Activated CD8-positive, alpha-beta memory T cell treated with anti-CD3 and anti-CD28 coated beads for 48 hours (primary cell): ENCODE measurements around the gene KPNA6.
A peak's percentile ranks its signal among the peaks of the same experiment; 100 is the strongest.
"Not testable (repeated sequence)": the region's sequence is repeated elsewhere in the genome, so short reads cannot be mapped to it uniquely, and the experiment has no call there.

Experiments
- DNase-seq, 3 experiments: peaks; one replicate each; pipeline ENCODE4 v3.0.0-alpha.2; 2020; ENCODE audit warnings: low read depth in 2 of 3, low spot score in 2 of 3

KPNA6 gene

GRCh38 chr1:32138965-32139364, 31.1 kb downstream of the KPNA6 start:
- DNase-seq = no peak

GRCh38 chr1:32142446-32143301, 34.8 kb downstream of the KPNA6 start:
- DNase-seq = no peak

- not testable (repeated sequence) for DNase-seq
Observed at GRCh38 chr1:32143302-32143695, 35.4 kb downstream of the KPNA6 start.

DNA sequence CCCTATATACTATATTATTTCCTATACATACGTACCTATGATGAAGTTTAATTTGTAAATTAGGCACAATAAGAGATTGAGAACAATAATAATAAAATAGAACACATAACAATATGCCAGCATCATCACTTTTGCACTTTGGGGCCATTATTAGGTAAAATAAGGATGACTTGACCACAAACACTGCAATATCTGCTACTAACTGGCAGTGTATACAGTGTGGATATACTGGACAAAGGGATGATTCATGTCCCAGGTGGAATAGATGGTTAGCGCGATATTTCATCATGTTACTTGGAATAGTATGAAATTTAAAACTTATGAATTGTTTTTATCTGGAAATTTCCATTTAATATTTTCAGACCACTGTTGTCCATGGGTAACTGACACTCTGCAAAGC, 36.2 kb downstream of the KPNA6 start:
- DNase-seq = no peak

DNA sequence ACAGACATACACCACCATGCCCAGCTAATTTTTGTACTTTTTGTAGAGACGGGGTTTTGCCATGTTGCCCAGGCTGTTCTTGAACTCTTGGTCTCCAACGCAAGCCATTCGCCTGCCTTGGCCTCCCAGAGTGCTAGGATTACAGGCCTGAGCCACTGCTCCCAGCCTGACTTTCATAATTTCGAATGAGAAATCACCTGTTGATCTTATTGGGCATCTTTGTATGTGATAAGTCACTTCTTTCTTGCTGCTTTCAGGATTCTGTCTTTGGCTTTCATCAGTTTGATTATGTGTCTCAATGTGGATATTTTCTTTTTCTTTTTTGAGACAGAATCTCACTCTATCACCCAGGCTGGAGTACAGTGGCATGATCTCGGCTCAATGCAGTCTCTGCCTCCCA, 39.9 kb downstream of the KPNA6 start:
- not testable (repeated sequence) for DNase-seq

DNA sequence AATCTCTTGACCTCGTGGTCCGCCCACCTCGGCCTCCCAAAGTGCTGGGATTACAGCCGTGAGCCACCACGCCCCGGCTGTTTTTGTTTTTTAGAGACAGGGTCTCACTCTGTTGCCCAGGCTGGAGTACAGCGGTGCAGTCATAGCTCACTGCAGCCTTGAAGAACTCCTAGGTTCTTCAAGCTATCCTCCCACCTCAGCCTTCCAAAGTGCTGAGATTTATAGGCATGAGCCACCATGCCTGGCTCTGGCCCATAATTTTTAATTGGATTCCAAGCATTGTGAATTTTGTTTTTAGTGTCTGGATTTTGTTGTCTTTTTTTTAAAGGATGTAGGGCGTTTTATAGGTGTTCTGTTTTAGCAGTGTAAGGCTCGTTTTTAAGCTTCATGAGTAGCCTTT, 43.0 kb downstream of the KPNA6 start:
- no peak for DNase-seq

GRCh38 chr1:32151319-32151787, 43.5 kb downstream of the KPNA6 start:
- no peak for DNase-seq

DNA sequence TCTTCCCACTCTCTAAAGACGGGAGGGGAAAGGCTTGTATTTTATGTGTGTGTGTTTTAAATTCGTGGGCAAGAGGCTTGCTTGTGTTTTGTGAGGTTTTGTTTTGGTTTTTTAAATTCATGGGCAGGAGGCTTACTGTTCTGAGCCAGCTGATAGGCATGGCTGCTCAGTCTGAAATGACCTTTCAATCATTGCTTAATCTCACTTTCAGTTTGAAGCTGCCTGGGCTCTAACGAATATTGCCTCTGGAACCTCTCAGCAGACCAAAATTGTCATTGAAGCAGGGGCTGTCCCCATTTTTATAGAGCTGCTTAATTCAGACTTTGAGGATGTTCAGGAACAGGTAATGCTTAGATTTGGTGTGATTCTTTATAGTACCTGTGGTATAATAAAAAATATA, 51.3 kb downstream of the KPNA6 start:
- DNase-seq = no peak

GRCh38 chr1:32163405-32163804, 55.5 kb downstream of the KPNA6 start:
- DNase-seq = no peak

GRCh38 chr1:32165633-32166032, 57.8 kb downstream of the KPNA6 start:
- not testable (repeated sequence) for DNase-seq

- no peak for DNase-seq
Observed at GRCh38 chr1:32170991-32171390, 63.1 kb downstream of the KPNA6 start.

DNA sequence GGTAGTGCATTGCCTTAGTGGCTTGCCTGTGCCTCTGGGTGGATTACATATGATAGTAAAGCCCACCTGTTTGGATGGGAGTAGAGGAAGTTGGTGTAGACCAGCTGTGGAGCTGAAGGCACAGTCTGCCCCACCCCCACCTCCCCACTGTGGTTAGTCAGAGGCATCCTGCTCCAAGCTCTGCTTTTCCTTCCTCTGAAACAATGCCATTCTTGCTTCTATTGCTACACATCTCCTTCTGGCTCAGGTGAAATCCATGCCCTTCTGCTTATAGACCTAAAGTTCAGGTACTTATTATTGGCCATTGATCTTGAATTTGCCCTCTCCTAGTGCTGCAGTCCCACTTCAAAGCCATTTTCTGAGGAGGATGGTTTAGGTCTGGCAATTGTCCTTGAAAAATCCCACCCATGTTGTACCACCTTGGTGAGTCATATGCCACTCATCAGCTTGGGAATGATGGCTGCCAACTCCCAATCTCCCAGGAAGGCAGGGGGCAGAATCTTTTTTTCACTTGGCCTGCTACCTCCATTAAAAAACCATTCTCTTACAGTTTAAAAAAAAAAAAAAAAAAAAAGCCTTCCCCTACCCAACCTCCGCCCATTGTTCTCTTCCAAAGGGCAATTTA, 64.9 kb downstream of the KPNA6 start:
- no peak for DNase-seq

- DNase-seq = no peak
Observed at GRCh38 chr1:32178380-32179192, 70.7 kb downstream of the KPNA6 start.

DNA sequence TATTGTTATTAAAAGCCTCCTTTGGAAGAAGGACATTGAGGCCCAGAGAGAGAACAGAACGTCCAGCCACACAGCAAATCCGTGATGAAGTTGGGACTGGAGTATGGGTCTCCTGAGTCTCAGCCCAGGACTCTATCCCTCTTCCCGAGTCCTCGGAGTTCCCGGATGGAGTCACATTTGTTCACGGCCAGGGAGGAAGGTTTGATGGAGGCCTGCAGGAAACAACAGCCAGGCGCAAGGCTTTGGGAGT, 71.3 kb downstream of the KPNA6 start:
- no peak for DNase-seq

- DNase-seq = peak; percentile 74 to 89 (median 86)
Observed at GRCh38 chr1:32179443-32180185, 71.8 kb downstream of the KPNA6 start, which contains the start of gene TXLNA. Gene TXLNA (plus strand): TSS chr1:32179675. CDS start chr1:32180346, 671 bp downstream.

DNA sequence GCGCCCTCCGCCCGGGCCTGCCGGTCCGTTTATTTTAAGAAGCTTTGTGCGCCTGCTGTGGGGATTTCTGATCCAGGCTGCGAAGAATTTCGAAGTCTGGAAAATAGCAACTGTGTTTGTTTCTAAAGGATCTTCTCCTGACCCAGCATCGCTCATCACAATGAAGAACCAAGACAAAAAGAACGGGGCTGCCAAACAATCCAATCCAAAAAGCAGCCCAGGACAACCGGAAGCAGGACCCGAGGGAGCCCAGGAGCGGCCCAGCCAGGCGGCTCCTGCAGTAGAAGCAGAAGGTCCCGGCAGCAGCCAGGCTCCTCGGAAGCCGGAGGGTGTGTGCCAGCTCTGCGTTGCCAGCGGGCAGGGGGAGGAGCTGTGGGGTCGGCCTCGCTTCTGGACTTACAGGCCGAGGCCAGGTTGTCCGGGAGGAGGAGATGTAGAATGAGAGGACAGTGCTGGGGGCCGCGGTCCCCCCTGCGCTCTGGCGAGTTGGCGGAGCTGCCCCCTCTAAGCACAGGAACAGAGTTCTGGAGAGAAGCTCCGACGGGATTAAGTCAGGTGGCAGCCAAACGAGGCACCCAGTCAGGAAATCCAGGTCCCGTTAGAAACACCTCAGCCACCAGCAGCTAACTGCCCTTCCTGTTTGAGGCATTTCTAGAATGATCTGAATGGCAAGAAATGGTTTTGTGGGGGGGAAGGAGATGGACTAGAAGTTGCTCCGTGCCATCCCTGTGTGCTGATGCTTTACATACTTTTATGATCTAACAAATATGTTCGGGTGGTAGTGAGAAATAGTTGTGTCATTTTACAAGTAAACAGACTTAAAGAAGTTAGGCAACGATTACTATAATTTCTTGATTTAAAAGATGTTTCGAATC, 72.6 kb downstream of the KPNA6 start:
- no peak for DNase-seq

DNA sequence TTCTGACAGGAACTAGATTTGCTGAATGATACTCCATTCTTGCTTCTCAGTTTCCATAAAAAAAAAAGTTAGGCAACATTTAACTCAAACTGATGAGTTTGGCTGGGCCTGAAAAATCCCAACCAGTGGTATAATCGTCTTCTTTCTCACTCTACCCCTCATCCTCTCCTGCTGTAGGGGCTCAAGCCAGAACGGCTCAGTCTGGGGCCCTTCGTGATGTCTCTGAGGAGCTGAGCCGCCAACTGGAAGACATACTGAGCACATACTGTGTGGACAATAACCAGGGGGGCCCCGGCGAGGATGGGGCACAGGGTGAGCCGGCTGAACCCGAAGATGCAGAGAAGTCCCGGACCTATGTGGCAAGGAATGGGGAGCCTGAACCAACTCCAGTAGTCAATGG, 73.2 kb downstream of the KPNA6 start:
- no peak for DNase-seq

DNA sequence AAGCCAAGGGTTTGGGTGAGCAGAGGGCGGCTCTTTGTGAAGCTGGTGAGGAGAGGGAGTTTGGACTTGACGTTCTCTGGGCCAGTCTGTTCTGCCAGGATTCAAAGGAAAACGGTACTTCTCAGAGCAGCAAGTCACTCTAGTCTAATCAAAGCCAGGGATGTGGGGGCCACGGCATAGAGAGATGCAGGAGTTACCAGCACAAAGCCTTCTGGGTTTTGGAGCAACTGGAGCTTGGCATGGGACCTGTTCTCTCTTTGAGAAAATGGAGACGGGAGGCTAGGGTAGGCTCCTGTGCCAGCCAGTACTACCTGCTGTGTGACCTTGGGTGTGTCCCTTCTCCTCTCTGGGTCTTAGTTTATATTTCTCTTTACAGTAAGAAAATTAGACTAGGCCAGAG, 73.7 kb downstream of the KPNA6 start:
- DNase-seq = no peak

DNA sequence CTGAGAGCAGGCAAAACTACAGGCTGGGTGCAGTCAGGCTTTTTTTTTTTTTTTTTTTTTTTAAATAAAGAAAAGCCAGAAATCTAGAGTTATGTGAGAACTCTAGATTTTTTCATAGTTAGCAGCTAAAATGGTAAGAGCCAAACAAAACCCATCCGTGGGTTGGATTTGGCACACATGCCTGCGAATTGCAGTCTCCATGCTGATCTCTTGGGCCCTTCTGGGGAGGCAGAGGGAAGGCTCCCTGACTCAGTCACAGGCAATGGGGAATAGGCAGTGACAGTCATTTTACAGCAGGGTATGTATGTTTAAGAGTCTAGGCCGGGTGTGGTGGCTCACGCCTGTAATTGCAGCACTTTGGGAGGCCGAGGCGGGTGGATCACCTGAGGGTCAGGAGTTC, 74.2 kb downstream of the KPNA6 start:
- DNase-seq = no peak

- DNase-seq = no peak
Observed at GRCh38 chr1:32184650-32185049, 76.8 kb downstream of the KPNA6 start.
